Left renal pelvis (tissue), 4 donors: ENCODE results near the gene COL26A1. TPM values are rescaled to one million over a fixed set of nuclear protein-coding genes. Genes with fewer than 3 reads are reported as not detected.
"Not testable (repeated sequence)": the region's sequence is repeated elsewhere in the genome, so short reads cannot be mapped to it uniquely, and the experiment has no call there.

Experiments
- DNase-seq, 4 donors: peaks; one replicate each; pipeline ENCODE4 v3.0.0-alpha.2; 2013; ENCODE audit warnings: low read depth in 4 of 4, low spot score in 3 of 4
- polyA plus RNA-seq, 4 donors: library from polyadenylated mRNA; unstranded; fragments of 120-200 nt; gene quantifications; one replicate each; pipeline ENCODE4 v1.2.1, GENCODE V29; 2013; ENCODE audit not compliant: insufficient read length in 4 of 4

Gene COL26A1
- polyA plus RNA-seq, 4 donors = 22.4 to 32.7 (median 25.2) TPM

GRCh38 chr7:101436221-101436735, 73.6 kb downstream of the COL26A1 start:
- DNase-seq = no peak

GRCh38 chr7:101436857-101437576, 74.3 kb downstream of the COL26A1 start:
- no peak for DNase-seq

DNA sequence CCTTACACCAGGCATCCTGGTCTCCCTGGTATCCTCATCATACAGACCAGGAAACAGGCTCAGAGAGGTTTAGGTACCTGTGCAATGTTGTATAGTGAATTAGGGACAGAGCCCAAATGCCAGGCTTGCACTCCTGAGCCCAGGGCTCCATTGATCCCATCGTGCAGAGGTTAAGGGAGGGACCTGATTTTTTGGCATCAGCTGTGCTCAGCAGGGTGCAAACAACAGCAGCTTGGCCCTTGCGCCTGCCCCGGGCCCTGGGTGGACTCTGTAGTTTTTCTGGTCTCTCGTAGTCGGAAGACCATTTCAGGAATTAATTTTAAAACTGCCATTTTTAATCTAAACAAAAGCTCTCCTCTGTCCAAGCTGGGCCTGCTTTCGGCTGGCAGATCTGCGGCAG, 79.2 kb downstream of the COL26A1 start:
- DNase-seq = no peak

DNA sequence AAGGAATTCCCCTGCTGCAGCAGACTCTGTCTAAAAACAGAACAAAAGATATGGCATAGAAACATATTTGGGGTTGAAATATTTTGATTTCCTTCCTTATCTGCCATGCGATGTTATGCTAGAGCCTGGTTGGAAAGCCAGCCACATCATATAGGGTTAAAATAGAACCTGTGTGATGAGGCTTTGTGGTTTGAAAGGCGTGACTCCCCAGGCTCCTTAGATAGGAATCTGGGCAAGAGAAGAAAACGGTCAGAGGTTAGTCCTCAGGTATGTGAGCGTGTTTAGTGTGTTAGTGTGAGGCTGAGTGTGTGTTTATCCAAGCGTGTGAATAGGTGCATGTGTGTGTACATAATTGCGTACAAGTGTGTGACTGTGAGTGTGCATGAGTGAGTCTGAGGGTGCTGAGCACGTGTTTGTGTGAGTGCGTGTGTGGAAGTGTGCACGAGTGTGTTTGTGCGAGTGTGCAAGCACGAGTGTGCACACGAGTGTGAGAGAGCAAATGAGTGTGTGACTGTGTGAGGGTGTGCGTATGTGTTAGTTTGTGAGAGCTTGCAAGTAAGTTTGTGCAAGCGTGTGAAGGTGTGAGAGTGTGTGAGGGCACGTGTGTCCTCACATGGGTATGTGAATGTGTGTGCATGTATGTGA, 79.9 kb downstream of the COL26A1 start:
- no peak for DNase-seq

- DNase-seq = no peak
These were observed 87.4 kb downstream of the COL26A1 start for GRCh38 chr7:101450064-101450463.

- peak in 1 of 4 donors; percentile 46 for DNase-seq
These were observed 90.9 kb downstream of the COL26A1 start for GRCh38 chr7:101453617-101454016.

DNA sequence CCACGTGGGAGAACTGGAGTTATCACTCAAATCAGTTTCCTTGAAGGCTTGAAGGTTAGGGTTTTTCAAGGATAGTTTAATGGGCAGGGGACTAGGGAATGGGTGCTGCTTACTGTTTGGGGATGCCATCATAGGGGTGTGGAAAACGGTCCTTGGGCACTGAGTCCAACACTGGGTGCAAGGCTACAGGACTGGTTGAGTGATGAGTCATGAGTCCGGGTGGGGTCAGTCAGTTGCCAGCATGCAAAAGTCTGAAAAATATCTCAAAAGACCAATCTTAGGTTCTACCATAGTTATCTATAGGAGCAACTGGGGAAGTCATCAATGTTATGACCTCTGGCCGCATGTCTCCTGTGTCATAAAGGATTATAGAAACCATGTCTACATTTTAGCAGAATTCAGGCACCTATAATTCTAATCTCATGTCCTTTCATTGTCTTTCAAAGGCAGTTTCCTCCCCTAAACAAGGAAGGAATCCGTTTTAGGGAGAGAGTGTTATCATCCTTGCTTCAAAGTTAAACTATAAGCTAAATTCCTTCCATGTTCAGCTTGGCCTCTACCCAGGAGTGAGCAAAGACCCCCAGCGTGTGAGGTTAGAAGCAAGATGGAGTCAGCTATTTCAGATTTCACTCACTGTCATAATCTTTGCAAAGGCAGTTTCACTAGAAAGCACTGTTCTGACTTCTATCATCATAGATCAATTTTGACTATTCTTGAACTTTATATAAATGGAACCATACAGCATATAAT, 94.5 kb downstream of the COL26A1 start:
- DNase-seq = no peak

DNA sequence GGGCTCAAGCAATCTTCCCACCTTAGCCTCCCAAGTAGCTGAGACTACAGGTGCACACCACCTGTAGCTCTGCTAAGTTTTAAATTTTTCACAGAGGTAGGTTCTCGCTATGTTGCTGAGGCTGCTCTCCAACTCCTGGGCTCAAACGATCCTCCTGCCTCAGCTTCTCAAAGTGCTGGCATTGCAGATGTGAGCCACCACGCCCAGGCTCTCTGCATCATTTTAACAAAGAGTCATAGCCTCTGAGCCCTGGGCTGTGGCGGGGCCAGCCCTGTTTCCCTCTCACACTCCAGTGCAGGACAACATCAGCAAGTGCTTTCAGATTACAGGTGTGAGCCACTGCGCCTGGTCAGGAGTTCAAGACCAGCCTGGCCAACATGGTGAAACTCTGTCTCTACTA, 102.5 kb downstream of the COL26A1 start:
- no peak for DNase-seq

DNA sequence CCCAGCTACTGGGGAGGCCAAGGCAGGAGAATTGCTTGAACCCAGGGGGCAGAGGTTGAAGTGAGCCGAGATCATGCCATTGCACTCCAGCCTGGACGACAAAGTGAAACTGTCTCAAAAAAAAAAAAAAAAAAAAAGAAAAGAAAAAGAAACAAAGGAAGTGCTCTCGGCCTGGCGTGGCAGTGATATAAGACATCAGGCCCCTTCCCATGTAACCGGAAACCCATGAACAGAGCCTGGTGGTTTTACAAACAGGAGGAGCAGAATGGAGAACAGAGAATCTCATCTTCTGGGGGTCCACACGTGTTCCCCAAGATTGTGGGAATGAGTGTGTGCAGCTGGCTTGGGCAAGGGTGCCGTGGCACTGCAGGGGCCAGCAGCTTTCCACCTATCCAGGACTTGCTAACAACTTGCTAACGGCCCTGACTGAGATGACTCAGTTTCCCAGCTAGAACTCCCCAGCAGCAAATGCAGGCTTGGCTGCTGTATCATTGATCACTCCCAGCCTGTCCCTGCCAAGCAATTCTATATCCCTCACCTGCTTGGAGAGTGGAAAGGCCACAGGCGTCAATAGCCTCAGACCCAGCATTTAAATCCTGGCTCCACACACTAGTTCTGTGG, 103.0 kb downstream of the COL26A1 start:
- no peak for DNase-seq

GRCh38 chr7:101466871-101467270, 104.2 kb downstream of the COL26A1 start:
- no peak for DNase-seq

- no peak for DNase-seq
These were observed 106.0 kb downstream of the COL26A1 start for GRCh38 chr7:101468546-101469275.

DNA sequence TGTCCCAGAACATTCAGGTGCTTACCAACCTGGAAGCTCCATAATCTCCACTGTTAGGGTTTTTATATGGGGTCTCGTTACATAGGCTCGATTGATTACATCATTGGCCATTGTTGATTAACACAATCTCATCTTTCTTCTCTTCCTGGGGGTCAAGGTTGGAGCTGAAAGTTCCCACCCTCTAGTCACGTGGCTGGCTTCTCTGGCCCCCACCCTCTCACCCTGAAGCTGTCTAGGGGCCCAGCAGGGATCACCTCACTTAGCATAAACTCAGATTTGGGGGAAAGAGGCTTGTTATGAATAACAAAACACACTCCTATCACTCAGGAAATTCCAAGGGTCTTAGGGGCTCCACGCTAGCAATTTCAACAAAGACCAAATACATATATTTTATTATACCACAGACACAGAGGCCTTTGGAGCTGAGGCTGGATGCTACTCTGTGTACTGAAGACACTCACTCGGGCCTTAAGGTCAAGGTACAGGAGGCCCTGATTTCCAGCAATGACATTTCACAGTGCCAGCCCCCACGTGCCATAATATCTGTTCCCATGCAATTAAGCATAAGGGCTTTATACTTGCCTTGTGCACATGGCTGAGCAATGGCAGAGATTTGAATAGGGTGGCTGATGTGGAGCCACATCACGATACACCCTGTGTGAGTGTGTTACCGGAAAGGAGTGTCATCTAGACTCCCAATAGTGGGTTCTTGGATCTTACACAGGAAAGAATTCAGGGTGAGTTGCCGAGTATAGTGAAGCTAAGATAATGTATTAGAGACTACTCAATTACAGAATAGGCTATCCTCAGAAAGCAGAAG, 108.2 kb downstream of the COL26A1 start:
- no peak for DNase-seq

GRCh38 chr7:101474178-101474577, 111.5 kb downstream of the COL26A1 start:
- DNase-seq = no peak

DNA sequence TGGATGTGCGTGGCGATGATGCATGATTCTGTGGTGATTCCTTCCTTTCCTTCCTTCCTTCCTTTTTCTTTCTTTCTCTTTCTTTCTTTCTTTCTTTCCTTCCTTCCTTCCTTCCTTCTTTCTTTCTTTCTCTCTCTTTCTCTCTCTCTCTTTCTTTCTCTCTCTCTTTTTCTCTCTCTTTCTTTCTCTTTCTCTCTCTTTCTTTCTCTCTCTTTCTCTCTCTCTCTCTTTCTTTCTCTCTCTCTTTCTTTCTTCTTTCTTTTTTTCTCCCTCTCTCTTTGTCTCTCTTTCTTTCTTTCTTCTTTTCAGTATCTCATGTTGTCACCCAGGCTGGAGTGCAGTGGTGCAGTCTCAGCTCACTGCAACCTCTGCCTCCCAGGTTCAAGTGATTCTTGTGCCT, 113.0 kb downstream of the COL26A1 start:
- DNase-seq = not testable (repeated sequence)

DNA sequence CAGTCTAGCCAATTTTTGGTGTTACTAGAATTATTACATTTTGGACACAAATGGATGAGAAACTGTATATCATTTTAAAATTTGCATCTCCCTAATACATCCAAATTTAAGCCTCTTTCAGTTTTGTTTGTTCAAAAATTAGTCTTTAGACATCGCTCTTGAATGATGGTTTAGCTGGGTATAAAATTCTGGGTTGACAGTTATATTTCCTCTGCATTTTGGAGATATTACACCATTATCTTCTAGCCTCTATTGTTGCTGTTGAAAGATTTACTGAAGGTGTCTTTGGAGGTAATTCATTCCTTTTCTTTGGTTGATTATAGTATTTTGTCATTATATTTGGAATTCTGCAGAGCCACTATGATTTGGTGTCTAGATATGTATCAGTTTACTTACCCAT, 116.5 kb downstream of the COL26A1 start:
- no peak for DNase-seq

DNA sequence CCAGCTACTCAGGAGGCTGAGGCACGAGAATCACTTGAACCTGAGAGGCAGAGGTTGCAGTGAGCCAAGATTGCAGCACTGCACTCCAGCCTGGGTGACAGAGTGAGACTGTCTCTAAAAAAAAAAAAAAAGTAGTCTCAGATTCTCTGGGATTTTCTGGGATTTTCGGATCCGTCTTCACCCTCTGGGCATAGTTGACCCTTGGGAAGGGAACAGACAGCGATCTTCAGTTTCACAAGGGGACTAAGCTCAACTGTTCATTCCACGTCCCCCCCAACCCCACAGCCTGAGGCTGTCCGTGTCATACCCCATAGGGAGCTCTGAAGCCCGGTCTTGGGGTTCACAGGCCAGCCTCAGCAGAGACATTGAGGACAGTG, 123.4 kb downstream of the COL26A1 start:
- not testable (repeated sequence) for DNase-seq

DNA sequence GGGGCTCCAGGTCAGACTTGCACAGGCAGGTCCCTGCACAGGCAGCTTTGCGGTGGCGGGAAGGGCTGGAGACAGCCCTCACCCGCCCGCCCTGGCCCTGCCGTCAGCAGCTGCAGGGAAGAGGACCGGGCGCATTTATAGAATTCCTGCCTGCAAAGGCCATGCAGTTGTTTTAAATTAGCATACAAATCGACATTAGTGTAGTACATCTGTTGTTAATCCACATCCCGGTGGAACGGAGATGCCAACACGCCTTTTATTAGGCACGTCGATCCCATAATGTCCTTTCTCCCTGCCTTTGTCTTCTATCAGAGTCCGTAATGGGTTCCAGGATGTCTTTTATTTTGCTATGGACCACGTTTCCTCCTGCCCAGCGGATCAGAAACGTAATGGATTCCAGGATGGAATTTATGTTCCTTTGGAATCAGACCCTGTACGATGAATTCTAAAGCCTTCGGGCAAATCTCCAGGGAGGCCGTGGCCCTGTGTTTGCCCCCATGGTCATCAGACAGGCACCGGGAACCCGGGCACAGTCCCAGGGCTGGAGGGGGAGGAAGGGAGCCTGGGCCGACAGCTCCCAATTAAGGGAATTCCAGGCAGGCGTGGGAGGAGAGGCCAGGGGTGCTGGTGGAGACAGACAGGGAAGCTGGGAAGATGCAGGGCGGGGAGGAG, 123.9 kb downstream of the COL26A1 start:
- DNase-seq = peak in 1 of 4 donors; percentile 43

GRCh38 chr7:101487105-101487458, 124.4 kb downstream of the COL26A1 start:
- no peak for DNase-seq

DNA sequence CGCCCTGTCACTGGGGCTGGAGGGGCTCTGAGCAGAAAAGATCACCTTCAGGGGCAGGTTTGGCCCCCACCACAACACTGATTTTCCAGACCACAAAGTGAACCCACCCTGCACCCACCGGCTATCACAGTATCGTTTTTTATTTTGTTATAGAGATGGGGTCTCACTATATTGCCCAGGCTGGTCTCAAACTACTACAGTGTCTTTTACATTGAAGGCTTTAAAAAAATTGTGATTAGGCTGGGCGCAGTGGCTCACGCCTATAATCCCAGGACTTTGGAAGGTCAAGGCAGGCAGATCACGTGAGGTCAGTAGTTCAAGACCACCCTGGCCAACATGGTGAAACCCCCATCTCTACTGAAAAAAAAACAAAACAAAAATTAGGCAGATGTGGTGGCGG, 125.1 kb downstream of the COL26A1 start:
- no peak for DNase-seq
